Astrocyte (in vitro differentiated cells and primary cell): Measurements from ENCODE around the gene WNK4. TPM values are rescaled to one million over a fixed set of nuclear protein-coding genes. Genes with fewer than 3 reads are reported as not detected.

ENCODE experiments used
- DNase-seq: peaks from one replicate; pipeline ENCODE4 v3.0.0-alpha.2; 2010; ENCODE audit warnings: low read depth
- FAIRE-seq: peaks from 2 replicates; lab custom pipeline; 2011; peaks lifted over from hg19 to GRCh38; lab: Jason Lieb, UNC
- H2AFZ ChIP-seq: 2 replicates; pipeline ENCODE4 v1.6.0; 2012; ENCODE audit warnings: low read depth, low read length, inconsistent platforms
- H3K27ac ChIP-seq: 2 replicates; pipeline ENCODE4 v1.5.1; 2011; ENCODE audit warnings: low read depth, low read length, inconsistent platforms
- H3K27me3 ChIP-seq: 2 replicates; pipeline ENCODE4 v1.6.0; 2011; ENCODE audit warnings: low read length, inconsistent platforms; ENCODE audit not compliant: insufficient read depth
- H3K36me3 ChIP-seq: 2 replicates; pipeline ENCODE4 v1.5.1; 2011; ENCODE audit warnings: low read length, inconsistent platforms; ENCODE audit not compliant: insufficient read depth
- H3K4me1 ChIP-seq: 2 replicates; pipeline ENCODE4 v1.5.1; 2011; ENCODE audit warnings: low read length, inconsistent platforms; ENCODE audit not compliant: insufficient read depth
- H3K4me2 ChIP-seq: 2 replicates; pipeline ENCODE4 v1.6.0; 2012; ENCODE audit warnings: low read length, inconsistent platforms
- H3K4me3 ChIP-seq: 2 replicates; pipeline ENCODE4 v1.5.1; 2011; ENCODE audit warnings: low read depth, mild to moderate bottlenecking, low read length, inconsistent platforms; ENCODE audit not compliant: insufficient read depth
- H3K79me2 ChIP-seq: 2 replicates; pipeline ENCODE4 v1.6.0; 2012; ENCODE audit warnings: mild to moderate bottlenecking, low read length, inconsistent platforms; ENCODE audit not compliant: insufficient read depth
- H3K9ac ChIP-seq: 2 replicates; pipeline ENCODE4 v1.6.0; 2012; ENCODE audit warnings: mild to moderate bottlenecking, low read length, inconsistent platforms
- H3K9me3 ChIP-seq: 2 replicates; pipeline ENCODE4 v1.5.1; 2012; ENCODE audit warnings: low read depth, mild to moderate bottlenecking, low read length, inconsistent platforms; ENCODE audit not compliant: insufficient read depth
- H4K20me1 ChIP-seq: 2 replicates; pipeline ENCODE4 v1.6.0; 2012; ENCODE audit warnings: low read length, inconsistent platforms; ENCODE audit not compliant: insufficient read depth
- H3K27ac Mint-ChIP-seq: one replicate; pipeline ENCODE4 v1.8.0; 2021; ENCODE audit warnings: mild to moderate bottlenecking, mixed read lengths; ENCODE audit not compliant: unreplicated experiment
- H3K27me3 Mint-ChIP-seq: one replicate; pipeline ENCODE4 v1.8.0; 2021; ENCODE audit warnings: low read depth, mixed read lengths; ENCODE audit not compliant: unreplicated experiment
- H3K36me3 Mint-ChIP-seq: one replicate; pipeline ENCODE4 v1.8.0; 2021; ENCODE audit warnings: low read depth, mixed read lengths; ENCODE audit not compliant: unreplicated experiment
- H3K4me1 Mint-ChIP-seq: one replicate; pipeline ENCODE4 v1.8.0; 2021; ENCODE audit warnings: low read depth, mixed read lengths; ENCODE audit not compliant: unreplicated experiment
- H3K4me3 Mint-ChIP-seq: one replicate; pipeline ENCODE4 v1.8.0; 2021; ENCODE audit warnings: mild to moderate bottlenecking, moderate library complexity, mixed read lengths; ENCODE audit not compliant: unreplicated experiment
- H3K9me3 Mint-ChIP-seq: one replicate; pipeline ENCODE4 v1.8.0; 2021; ENCODE audit warnings: mild to moderate bottlenecking, mixed read lengths; ENCODE audit not compliant: unreplicated experiment
- CTCF ChIP-seq: IDR thresholded peaks from 2 replicates; pipeline ENCODE4 v1.5.1; 2011; ENCODE audit warnings: low read depth, mild to moderate bottlenecking, inconsistent platforms, low read length, moderate library complexity; ENCODE audit not compliant: insufficient read depth
- EZH2 ChIP-seq: IDR thresholded peaks from 2 replicates; pipeline ENCODE4 v1.6.1; 2012; ENCODE audit warnings: mild to moderate bottlenecking, low read length, inconsistent platforms; ENCODE audit not compliant: insufficient read depth
- total RNA-seq: library from RNA; stranded (reverse); gene quantifications from 2 replicates; pipeline ENCODE4 v1.2.1, GENCODE V29; 2021

WNK4 gene
- total RNA-seq, 1 donor from 2014 or later: 34.8 TPM

DNA sequence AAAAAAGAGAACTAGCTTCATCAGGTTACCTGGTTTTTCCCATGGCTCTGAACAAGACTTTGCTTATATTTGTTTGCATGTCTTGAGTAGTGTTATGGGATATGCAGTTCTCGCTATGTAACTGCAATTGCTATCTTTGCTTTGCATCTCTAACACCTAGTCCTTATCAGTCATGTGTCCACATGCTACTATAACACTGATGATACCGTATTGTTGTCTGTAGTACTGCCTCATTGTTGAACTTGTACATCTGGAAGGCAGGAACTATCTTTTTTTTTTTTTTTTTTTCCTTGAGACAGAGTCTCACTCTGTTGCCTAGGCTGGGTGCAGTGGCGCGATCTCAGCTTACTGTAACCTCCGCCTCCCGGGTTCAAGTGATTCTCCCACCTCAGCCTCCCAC, 55.3 kb downstream of the WNK4 start:
- Histone ChIP-seq H3K4me1 (peaks cover 10% of the 10 kb centered on the region), H3K27ac (no peak overlapping the region), H3K36me3 (peaks cover 33% of the 10 kb centered on the region), H4K20me1 (peaks cover 26% of the 10 kb centered on the region), H3K4me3 (no peak overlapping the region), H2AFZ (no peak overlapping the region), H3K79me2 (peaks cover 51% of the 10 kb centered on the region), H3K27me3 (no peaks in the 10 kb centered on the region), H3K4me2 (no peak overlapping the region), H3K9ac (no peak overlapping the region), H3K9me3 (no peaks in the 10 kb centered on the region)
- no peak for TF ChIP-seq CTCF
- no peak for TF ChIP-seq EZH2
- Mint-ChIP-seq H3K27me3 (no peaks in the 10 kb centered on the region), H3K27ac (no peak overlapping the region), H3K4me1 (peaks cover 15% of the 10 kb centered on the region), H3K4me3 (no peak overlapping the region), H3K9me3 (no peaks in the 10 kb centered on the region), H3K36me3 (peaks cover 6% of the 10 kb centered on the region)
- DNase-seq (no peak), FAIRE-seq (no peak)

GRCh38 chr17:42841975-42842685, 61.7 kb downstream of the WNK4 start:
- H3K9me3 Mint-ChIP-seq: no peaks in the 10 kb centered on the region
- no peak overlapping the region for H3K4me3 Mint-ChIP-seq
- Histone ChIP-seq H3K4me3 (no peak overlapping the region), H3K27ac (no peak overlapping the region), H3K9ac (no peak overlapping the region), H3K79me2 (peaks cover 8% of the 10 kb centered on the region), H2AFZ (no peak overlapping the region), H3K36me3 (peaks cover 62% of the 10 kb centered on the region), H4K20me1 (peaks cover 66% of the 10 kb centered on the region), H3K9me3 (no peaks in the 10 kb centered on the region), H3K27me3 (no peaks in the 10 kb centered on the region), H3K4me1 (peaks cover 4% of the 10 kb centered on the region), H3K4me2 (no peak overlapping the region)
- DNase-seq (no peak), FAIRE-seq (no peak)
- H3K4me1 Mint-ChIP-seq: peaks cover 5% of the 10 kb centered on the region
- H3K27me3 Mint-ChIP-seq: no peaks in the 10 kb centered on the region
- TF ChIP-seq CTCF (no peak), EZH2 (no peak)
- H3K36me3 Mint-ChIP-seq: peaks cover 12% of the 10 kb centered on the region
- H3K27ac Mint-ChIP-seq: no peak overlapping the region

DNA sequence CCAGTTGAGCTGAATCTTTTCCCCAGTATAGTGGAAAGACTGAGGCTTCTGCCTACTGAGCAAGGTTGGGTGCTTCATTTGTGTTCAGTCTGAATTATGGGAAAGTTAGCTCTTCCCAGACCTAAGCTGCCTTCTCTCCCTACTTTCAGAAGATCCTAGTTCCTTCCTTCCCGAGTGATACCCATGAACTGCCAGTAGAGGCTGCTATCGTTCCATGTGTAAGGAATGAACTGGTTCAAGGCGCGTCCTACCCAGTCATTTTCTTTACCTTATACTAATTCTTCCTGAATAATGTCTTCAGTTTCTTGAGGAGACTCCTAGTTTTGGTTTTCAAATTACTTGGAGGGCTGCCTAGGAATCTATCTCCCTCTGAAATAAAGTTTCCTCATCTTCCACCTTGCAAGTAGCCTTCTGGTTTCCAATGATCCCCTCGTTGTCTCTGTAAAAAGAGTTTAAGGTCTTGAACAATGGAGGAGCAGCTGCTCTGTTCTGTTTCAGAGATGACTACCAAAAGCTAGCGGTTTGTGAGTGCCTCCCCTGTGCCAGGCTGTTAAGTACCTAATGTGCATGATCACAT, 63.0 kb downstream of the WNK4 start:
- no peak overlapping the region for H2AFZ ChIP-seq
- H4K20me1 ChIP-seq: peaks cover 59% of the 10 kb centered on the region
- FAIRE-seq (no peak), DNase-seq (peak; percentile 28)
- Mint-ChIP-seq H3K9me3 (no peaks in the 10 kb centered on the region), H3K4me1 (peaks cover 5% of the 10 kb centered on the region), H3K36me3 (peaks cover 9% of the 10 kb centered on the region), H3K27me3 (no peaks in the 10 kb centered on the region), H3K4me3 (no peak overlapping the region), H3K27ac (no peak overlapping the region)
- no peak overlapping the region for H3K27ac ChIP-seq
- peaks cover 51% of the 10 kb centered on the region for H3K36me3 ChIP-seq
- no peaks in the 10 kb centered on the region for H3K9me3 ChIP-seq
- no peak overlapping the region for H3K4me3 ChIP-seq
- TF ChIP-seq EZH2 (no peak), CTCF (peak; percentile 99)
- no peaks in the 10 kb centered on the region for H3K79me2 ChIP-seq
- no peak overlapping the region for H3K9ac ChIP-seq
- no peaks in the 10 kb centered on the region for H3K27me3 ChIP-seq
- H3K4me2 ChIP-seq: no peak overlapping the region
- peaks cover 4% of the 10 kb centered on the region for H3K4me1 ChIP-seq
